T-cell (primary cell): Measurements from ENCODE around the gene TMEM59L. TPM values are rescaled to one million over a fixed set of nuclear protein-coding genes. Genes with fewer than 3 reads are reported as not detected.

ENCODE experiments used
- ATAC-seq, 4 experiments: fragments of 200-7000 bp in 3 of 4; fragments of 150-1000 bp in 1 of 4; cut with Tn5 transposase; replicated peaks in 1 of 4; 1 replicate in 3 of 4; 2 replicates in 1 of 4; pipeline ENCODE4 v1.10.0; 2021; ENCODE audit warnings: moderate library complexity in 3 of 4, mild to moderate bottlenecking in 2 of 4, moderate number of reproducible peaks in 1 of 4
- CTCF ChIA-PET, 2 donors: fragments of 300-600 bp; sonication (Branson Sonifier 250); formaldehyde crosslinking; loops; one replicate each; lab custom pipeline; 2022; ENCODE audit warnings: antibody characterized with exemption in 2 of 2; lab: Charles Lee
- POLR2A ChIA-PET, 2 donors: fragments of 300-600 bp; sonication (Branson Sonifier 250); formaldehyde crosslinking; loops; one replicate each; lab custom pipeline; 2022; ENCODE audit warnings: antibody characterized with exemption in 2 of 2; lab: Charles Lee
- DNase-seq, 35 experiments: peaks; one replicate each; pipeline versions ENCODE4 v3.0.0 to v3.0.0-alpha.2; 2013 to 2023
- H3K27ac ChIP-seq: one replicate; pipeline ENCODE4 v1.5.1; 2013; ENCODE audit warnings: low read length
- H3K27me3 ChIP-seq, 2 experiments: replicated peaks in 1 of 2; 1 replicate in 1 of 2; 2 replicates in 1 of 2; pipeline versions ENCODE4 v1.6.1 to v1.7.0; 2013; ENCODE audit warnings: low read length in 1 of 2, mixed read lengths in 1 of 2; ENCODE audit not compliant: control insufficient read depth in 2 of 2, insufficient read depth in 2 of 2; ENCODE audit errors: extremely low read depth in 1 of 2
- H3K36me3 ChIP-seq, 2 donors: 1 replicate in 1 of 2; 2 replicates in 1 of 2; pipeline versions ENCODE4 v1.6.1 to v1.7.0; 2013; ENCODE audit warnings: low read length in 1 of 2; ENCODE audit not compliant: control insufficient read depth in 2 of 2, insufficient read depth in 1 of 2; ENCODE audit errors: extremely low read depth in 1 of 2
- H3K4me1 ChIP-seq, 2 experiments: 1 replicate in 1 of 2; 2 replicates in 1 of 2; pipeline versions ENCODE4 v1.6.1 to v1.7.0; 2013; ENCODE audit warnings: low read length in 2 of 2, mixed read lengths in 1 of 2; ENCODE audit not compliant: insufficient read depth in 2 of 2, control insufficient read depth in 1 of 2; ENCODE audit errors: extremely low read depth in 1 of 2
- H3K4me3 ChIP-seq, 2 donors: 1 replicate in 1 of 2; 2 replicates in 1 of 2; pipeline versions ENCODE4 v1.5.1 to v1.7.0; 2013; ENCODE audit warnings: mild to moderate bottlenecking in 2 of 2, low read length in 1 of 2, moderate library complexity in 1 of 2; ENCODE audit not compliant: control insufficient read depth in 1 of 2; ENCODE audit errors: extremely low read depth in 1 of 2
- H3K9me3 ChIP-seq: 2 replicates; pipeline ENCODE4 v1.7.0; 2013
- H3K27ac Mint-ChIP-seq, 2 donors: one replicate each; pipeline ENCODE4 v1.8.0; 2020 to 2021; ENCODE audit warnings: mild to moderate bottlenecking in 2 of 2, mixed read lengths in 2 of 2
- H3K27me3 Mint-ChIP-seq, 2 donors: one replicate each; pipeline ENCODE4 v1.8.0; 2021 to 2022; ENCODE audit warnings: mixed read lengths in 2 of 2
- H3K36me3 Mint-ChIP-seq: one replicate; pipeline ENCODE4 v1.8.0; 2021; ENCODE audit warnings: mixed read lengths
- H3K4me1 Mint-ChIP-seq, 3 donors: one replicate each; pipeline ENCODE4 v1.8.0; 2020 to 2022; ENCODE audit warnings: mixed read lengths in 3 of 3, mild to moderate bottlenecking in 1 of 3
- H3K4me3 Mint-ChIP-seq, 3 donors: one replicate each; pipeline ENCODE4 v1.8.0; 2020 to 2022; ENCODE audit warnings: mild to moderate bottlenecking in 3 of 3, mixed read lengths in 3 of 3, moderate library complexity in 3 of 3
- H3K9me3 Mint-ChIP-seq, 3 donors: one replicate each; pipeline ENCODE4 v1.8.0; 2020 to 2022; ENCODE audit warnings: mixed read lengths in 3 of 3
- WGBS: methylation state at CpG from one replicate; pipeline ENCODE4 v1.1.5; 2013; ENCODE audit warnings: missing lambda C conversion rate; ENCODE audit not compliant: insufficient coverage; 5-methylcytosine and 5-hydroxymethylcytosine counted together
- total RNA-seq, 35 experiments: library from RNA in 6 of 35; stranded (reverse) in 6 of 35; fragments of 120-200 nt in 1 of 35; gene quantifications; one replicate each; pipeline versions ENCODE4 v1.2.1 to v1.2.4 and lab custom pipeline; 2013 to 2026

TMEM59L gene
- total RNA-seq, 5 donors from 2014 or later (not counting 1 experiment from before 2014, with no cell fraction given), result 0.38 to 0.40 TPM; not detected in 3

- H3K9me3 Mint-ChIP-seq, result no peaks in the 10 kb centered on the region
- Histone ChIP-seq H3K4me3 (no peak within 1 kb of the TSS), H3K27ac (no peak within 1 kb of the TSS), H3K27me3 (peaks cover 14 to 89% of the 10 kb centered on the region in 2 experiments), H3K4me1 (peaks cover 0 to 36% of the 10 kb centered on the region in 2 experiments), H3K36me3 (no peaks in the 10 kb centered on the region), H3K9me3 (no peaks in the 10 kb centered on the region)
- ChIA-PET POLR2A (no interaction called here), CTCF (interaction anchor here in 1 of 2 donors (0.6 kb wide), 1 partner anchor 50 kb away, joined by 3 read pairs; no protein-coding TSS in a partner anchor)
- H3K4me3 Mint-ChIP-seq, result peak within 1 kb of the TSS in 2 of 3 donors; percentile 21 to 52
- ATAC-seq, result no peak
- H3K36me3 Mint-ChIP-seq, result no peaks in the 10 kb centered on the region
- 4% methylated on average over 85 of the region's 116 CpGs for WGBS
- no peak within 1 kb of the TSS for H3K27ac Mint-ChIP-seq
- no peak for DNase-seq
- H3K27me3 Mint-ChIP-seq, result peaks cover 47 to 71% of the 10 kb centered on the region in 2 donors
- peaks cover 7 to 30% (median 16%) of the 10 kb centered on the region in 3 donors for H3K4me1 Mint-ChIP-seq
Observed at GRCh38 chr19:18606281-18607225, 6.1 kb upstream of the TMEM59L start, which contains the start of gene CRLF1. TSS of gene CRLF1 (minus strand) at chr19:18606799. CDS start at chr19:18606656, 143 bp downstream.

GRCh38 chr19:18607226-18608101 is 5.2 kb upstream of the TMEM59L start:
- H3K4me1 Mint-ChIP-seq, result peaks cover 14 to 37% (median 23%) of the 10 kb centered on the region in 3 donors
- ChIA-PET CTCF (interaction anchor here in 1 of 2 donors (0.6 kb wide), 1 partner anchor 50 kb away, joined by 3 read pairs; no protein-coding TSS in a partner anchor), POLR2A (no interaction called here)
- no peak overlapping the region for H3K27ac Mint-ChIP-seq
- Histone ChIP-seq H3K4me3 (no peak overlapping the region), H3K9me3 (no peaks in the 10 kb centered on the region), H3K27me3 (peaks cover 17 to 89% of the 10 kb centered on the region in 2 experiments), H3K27ac (no peak overlapping the region), H3K36me3 (no peaks in the 10 kb centered on the region), H3K4me1 (peaks cover 5 to 45% of the 10 kb centered on the region in 2 experiments)
- no peak for ATAC-seq
- H3K36me3 Mint-ChIP-seq, result no peaks in the 10 kb centered on the region
- DNase-seq, result peak in 1 of 35 experiments; percentile 25
- WGBS, result 5% methylated on average over 46 of the region's 68 CpGs
- H3K27me3 Mint-ChIP-seq, result peaks cover 41 to 72% of the 10 kb centered on the region in 2 donors
- H3K9me3 Mint-ChIP-seq, result no peaks in the 10 kb centered on the region
- H3K4me3 Mint-ChIP-seq, result peak overlapping the region in 2 of 3 donors; percentile 21 to 45

- Mint-ChIP-seq H3K9me3 (no peaks in the 10 kb centered on the region), H3K27ac (no peak overlapping the region), H3K4me1 (peaks cover 17 to 36% (median 21%) of the 10 kb centered on the region in 3 donors), H3K27me3 (peaks cover 35 to 68% of the 10 kb centered on the region in 2 donors), H3K4me3 (peak overlapping the region in 1 of 3 donors; percentile 45), H3K36me3 (no peaks in the 10 kb centered on the region)
- peaks cover 6 to 50% of the 10 kb centered on the region in 2 experiments for H3K4me1 ChIP-seq
- DNase-seq (no peak), ATAC-seq (no peak)
- no peak overlapping the region for H3K27ac ChIP-seq
- H3K36me3 ChIP-seq, result no peaks in the 10 kb centered on the region
- no peak overlapping the region for H3K4me3 ChIP-seq
- no peaks in the 10 kb centered on the region for H3K9me3 ChIP-seq
- 18% methylated on average over 4 of the region's 5 CpGs for WGBS
- H3K27me3 ChIP-seq, result peaks cover 17 to 88% of the 10 kb centered on the region in 2 experiments
- ChIA-PET POLR2A (no interaction called here), CTCF (no interaction called here)
Observed at GRCh38 chr19:18608102-18608804, 4.4 kb upstream of the TMEM59L start.

- ChIA-PET POLR2A (interaction anchor here in 1 of 2 donors (0.6 kb wide), 1 partner anchor 14 kb away, joined by 6 read pairs; no protein-coding TSS in a partner anchor), CTCF (interaction anchor here in 1 of 2 donors (0.6 kb wide), 1 partner anchor 189 kb away, joined by 4 read pairs; no protein-coding TSS in a partner anchor)
- no peak overlapping the region for H3K4me3 ChIP-seq
- 34% methylated on average over 8 of the region's 9 CpGs for WGBS
- H3K27me3 ChIP-seq, result peaks cover 17 to 88% of the 10 kb centered on the region in 2 experiments
- peaks cover 6 to 49% of the 10 kb centered on the region in 2 experiments for H3K4me1 ChIP-seq
- DNase-seq (no peak), ATAC-seq (no peak)
- peak overlapping the region in 1 of 2 donors; percentile 15 for H3K27ac Mint-ChIP-seq
- no peaks in the 10 kb centered on the region for H3K9me3 ChIP-seq
- H3K36me3 Mint-ChIP-seq, result no peaks in the 10 kb centered on the region
- no peaks in the 10 kb centered on the region for H3K9me3 Mint-ChIP-seq
- H3K4me3 Mint-ChIP-seq, result peak overlapping the region in 1 of 3 donors; percentile 9
- H3K4me1 Mint-ChIP-seq, result peaks cover 20 to 41% (median 20%) of the 10 kb centered on the region in 3 donors
- H3K27me3 Mint-ChIP-seq, result peaks cover 41 to 75% of the 10 kb centered on the region in 2 donors
- no peaks in the 10 kb centered on the region for H3K36me3 ChIP-seq
- H3K27ac ChIP-seq, result no peak overlapping the region
Observed at GRCh38 chr19:18608805-18609716, 3.6 kb upstream of the TMEM59L start.

- CTCF ChIA-PET, result no interaction called here
- H3K4me1 Mint-ChIP-seq, result peaks cover 20 to 41% (median 20%) of the 10 kb centered on the region in 3 donors
- peaks cover 6 to 49% of the 10 kb centered on the region in 2 experiments for H3K4me1 ChIP-seq
Observed at GRCh38 chr19:18609717-18610051, 3.0 kb upstream of the TMEM59L start.

More at GRCh38 chr19:18609717-18610051, 3.0 kb upstream of the TMEM59L start:
- no peak for DNase-seq
- peaks cover 17 to 88% of the 10 kb centered on the region in 2 experiments for H3K27me3 ChIP-seq
- no peaks in the 10 kb centered on the region for H3K9me3 ChIP-seq
- no peak overlapping the region for H3K27ac ChIP-seq
- H3K4me3 ChIP-seq, result no peak overlapping the region
- POLR2A ChIA-PET, result interaction anchor here in 1 of 2 donors (0.6 kb wide), 1 partner anchor 14 kb away, joined by 6 read pairs; no protein-coding TSS in a partner anchor
- Mint-ChIP-seq H3K9me3 (no peaks in the 10 kb centered on the region), H3K27me3 (peaks cover 47 to 76% of the 10 kb centered on the region in 2 donors), H3K27ac (no peak overlapping the region), H3K36me3 (no peaks in the 10 kb centered on the region), H3K4me3 (peak overlapping the region in 1 of 3 donors; percentile 32)
- H3K36me3 ChIP-seq, result no peaks in the 10 kb centered on the region
- ATAC-seq, result no peak
- WGBS, result no CpG with 5 or more reads among the region's 2 CpGs
